CD4-positive, alpha-beta T cell treated with Interleukin-17A for 1 hour (primary cell): Measurements from ENCODE around the gene RPS10.
"Not testable (repeated sequence)": the region's sequence is repeated elsewhere in the genome, so short reads cannot be mapped to it uniquely, and the experiment has no call there.

Source experiments
- DNase-seq: peaks from one replicate; pipeline ENCODE4 v3.0.0-alpha.2; 2020

The RPS10 gene

DNA sequence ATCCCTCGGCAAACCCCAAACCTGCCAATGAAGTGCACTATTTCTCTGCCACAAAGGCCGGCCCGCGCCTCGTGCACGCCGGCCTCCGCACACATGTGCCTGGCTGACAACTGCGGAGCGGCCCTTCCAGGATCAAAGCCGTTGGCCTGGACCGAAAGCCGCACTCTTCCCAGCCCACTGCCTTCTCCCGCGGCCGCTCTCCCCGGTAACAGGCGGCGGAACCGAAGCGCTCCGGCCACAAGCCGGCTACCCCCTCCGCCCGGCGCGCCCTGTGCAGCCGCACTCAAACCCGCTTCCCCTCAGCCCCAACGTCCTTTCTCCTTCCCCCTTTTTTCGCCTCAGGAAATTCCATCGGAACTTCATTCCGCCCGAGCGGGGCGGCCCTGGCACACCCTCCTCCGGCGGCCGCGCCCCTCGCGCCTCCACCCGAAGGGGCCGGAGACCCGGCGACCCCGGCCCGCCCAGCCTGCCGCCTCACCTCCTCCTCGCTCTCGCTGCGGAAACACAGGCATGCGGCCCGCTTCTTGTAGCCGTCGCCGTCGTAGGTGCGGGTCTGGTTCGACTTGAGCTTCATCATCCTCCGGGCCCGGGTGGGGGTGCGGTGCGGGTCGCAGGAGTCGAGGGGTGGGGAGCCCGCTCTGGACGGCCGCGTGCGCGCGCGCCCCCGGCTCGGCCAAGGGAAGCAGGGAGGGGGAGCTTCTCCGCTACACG, 33.9 kb downstream of the RPS10 start:
- peak; percentile 52 for DNase-seq

- DNase-seq = no peak
These were observed 34.4 kb downstream of the RPS10 start for GRCh38 chr6:34391473-34391785.

DNA sequence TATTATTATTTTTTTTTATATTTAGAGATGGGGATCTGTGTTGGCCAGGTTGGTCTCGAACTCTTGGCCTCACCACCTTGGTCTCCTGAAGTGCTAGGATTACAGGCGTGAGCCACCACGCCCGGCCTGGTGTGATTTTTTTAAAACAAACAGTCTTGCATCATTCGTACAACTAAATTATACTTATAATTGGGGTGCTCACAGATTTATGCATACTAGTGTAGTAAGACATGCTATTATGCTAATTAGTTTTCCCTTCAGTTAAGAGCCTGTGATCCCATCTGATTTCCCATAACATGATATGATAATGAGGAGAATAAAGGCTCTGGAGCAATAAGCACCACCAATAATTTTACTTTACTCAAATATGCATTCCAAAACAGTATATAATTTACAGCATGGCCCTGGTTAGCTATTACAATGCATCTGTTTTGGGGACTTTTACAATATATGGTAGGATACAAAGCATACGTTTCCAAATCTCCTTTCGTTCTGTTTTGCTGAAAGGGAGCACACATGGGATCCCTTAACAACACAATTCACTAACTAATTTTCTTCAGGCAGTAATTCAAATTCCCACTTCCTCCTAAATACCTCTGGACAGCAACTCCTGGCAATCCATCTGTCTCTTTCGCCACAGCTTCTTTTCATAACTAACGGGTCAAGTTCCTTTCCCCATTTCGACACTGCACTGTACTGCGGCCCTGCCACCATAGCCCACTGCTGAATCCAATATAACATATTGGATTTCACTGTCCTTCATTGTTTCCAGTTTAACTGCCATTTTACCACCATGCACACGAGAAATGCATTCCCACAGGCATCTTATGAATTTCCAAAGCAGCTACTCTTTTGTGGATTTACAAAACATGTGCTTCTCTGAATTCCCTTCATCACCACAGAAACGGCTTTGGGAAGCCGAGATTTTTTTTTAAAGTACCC, 35.1 kb downstream of the RPS10 start:
- no peak for DNase-seq

- DNase-seq = no peak
These were observed 36.8 kb downstream of the RPS10 start for GRCh38 chr6:34389034-34389433.

GRCh38 chr6:34388421-34388820, 37.4 kb downstream of the RPS10 start:
- DNase-seq = no peak

- DNase-seq = no peak
These were observed 39.3 kb downstream of the RPS10 start for GRCh38 chr6:34386316-34387137.

DNA sequence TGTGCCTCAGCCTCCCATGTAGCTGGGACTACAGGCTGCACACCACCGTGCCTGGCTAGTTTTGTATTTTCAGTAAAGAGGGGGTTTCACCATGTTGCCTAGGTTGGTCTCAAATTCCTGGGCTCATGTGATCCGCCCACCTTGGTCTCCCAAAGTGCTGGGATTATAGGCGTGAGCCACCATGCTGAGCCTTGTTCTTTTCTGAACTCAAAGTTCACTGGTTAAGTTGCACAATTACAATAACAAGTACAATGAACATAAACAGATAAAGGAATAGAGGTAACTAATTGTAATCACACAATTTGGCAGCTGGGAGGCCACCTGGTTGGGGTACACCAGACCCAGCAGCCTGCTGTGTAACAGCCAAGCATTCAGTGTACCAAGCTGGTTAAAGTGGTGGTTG, 40.1 kb downstream of the RPS10 start:
- no peak for DNase-seq

- DNase-seq = no peak
These were observed 41.3 kb downstream of the RPS10 start for GRCh38 chr6:34384321-34385153.

- DNase-seq = no peak
These were observed 42.1 kb downstream of the RPS10 start for GRCh38 chr6:34383656-34384320.

DNA sequence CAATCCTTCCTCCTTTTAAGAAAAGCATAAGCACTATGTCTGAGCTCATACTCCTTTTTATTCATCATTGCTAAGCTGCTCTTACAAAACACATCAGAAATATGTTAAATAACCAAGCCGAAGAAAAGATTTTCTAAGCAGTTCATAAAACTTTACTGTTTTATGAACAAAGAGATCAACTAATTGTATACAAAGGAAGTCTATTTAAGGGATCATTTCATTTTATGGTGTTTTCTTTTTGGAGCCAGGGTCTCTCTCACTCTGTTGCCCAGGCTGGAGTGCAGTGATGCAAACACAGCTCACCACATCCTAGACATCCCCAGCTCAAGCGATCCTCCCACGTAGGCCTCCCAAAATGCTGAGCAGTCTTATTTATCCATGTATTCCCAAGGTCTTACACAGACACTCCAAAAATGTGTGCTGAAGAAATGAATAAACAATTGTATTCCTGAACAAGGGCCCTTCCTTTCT, 42.7 kb downstream of the RPS10 start:
- DNase-seq = no peak

DNA sequence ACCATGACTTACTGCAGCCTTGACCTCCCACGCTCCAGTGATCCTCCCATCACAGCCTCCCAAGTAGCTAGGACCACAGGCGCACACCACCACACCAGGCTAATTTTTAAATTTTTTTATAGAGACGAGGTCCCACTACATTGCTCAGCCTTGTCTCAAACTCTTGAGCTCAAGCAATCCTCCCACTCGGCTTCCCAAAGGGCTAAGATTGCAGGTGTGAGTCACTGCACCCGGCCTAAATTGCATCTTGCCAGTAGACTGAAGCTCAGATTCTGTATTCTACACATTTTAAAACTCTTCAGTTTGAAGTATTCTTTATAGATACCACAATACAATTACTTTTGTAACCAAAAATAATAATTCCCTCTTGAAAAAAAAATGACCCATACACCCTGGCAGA, 44.8 kb downstream of the RPS10 start:
- no peak for DNase-seq

GRCh38 chr6:34378470-34378869, 47.4 kb downstream of the RPS10 start:
- DNase-seq = no peak

GRCh38 chr6:34377984-34378383, 47.9 kb downstream of the RPS10 start:
- DNase-seq = no peak

DNA sequence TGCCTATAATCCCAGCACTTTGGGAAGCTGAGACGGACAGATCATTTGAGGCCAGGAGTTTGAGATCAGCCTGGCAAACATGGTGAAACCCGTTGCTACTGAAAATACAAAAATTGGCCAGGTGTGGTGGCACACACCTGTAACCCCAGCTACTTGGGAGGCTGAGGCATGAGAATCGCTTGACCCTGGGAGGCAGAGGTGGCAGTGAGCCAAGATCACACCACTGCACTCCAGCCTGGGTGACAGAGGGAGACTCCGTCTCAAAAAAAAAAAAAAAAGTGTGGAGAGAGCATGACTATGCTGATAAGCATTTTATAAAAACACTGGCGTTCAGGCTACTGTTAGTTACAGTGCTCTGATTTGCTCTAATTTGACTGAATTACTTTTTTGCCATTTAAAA, 48.3 kb downstream of the RPS10 start:
- not testable (repeated sequence) for DNase-seq

- DNase-seq = no peak
These were observed 50.0 kb downstream of the RPS10 start for GRCh38 chr6:34375833-34376232.

- no peak for DNase-seq
These were observed 51.4 kb downstream of the RPS10 start for GRCh38 chr6:34374508-34374907.

DNA sequence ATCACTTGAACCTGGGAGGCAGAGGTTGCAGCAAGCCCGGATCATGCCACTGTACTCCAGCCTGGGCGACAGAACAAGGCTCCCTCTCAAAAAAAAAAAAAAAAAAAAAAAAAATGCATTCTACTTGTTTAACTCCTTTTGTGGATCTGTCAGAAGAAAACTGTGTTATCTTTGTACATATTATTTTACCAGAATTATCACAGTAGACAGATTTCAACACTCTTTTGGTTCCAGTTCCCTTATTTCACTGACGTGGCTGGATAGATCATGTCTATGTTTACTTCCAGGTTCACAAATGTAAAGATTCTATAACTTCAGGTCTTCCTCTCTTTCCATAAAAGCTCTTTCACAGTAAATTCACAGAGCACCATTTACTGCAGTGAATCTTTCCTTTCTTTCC, 51.8 kb downstream of the RPS10 start:
- DNase-seq = no peak

DNA sequence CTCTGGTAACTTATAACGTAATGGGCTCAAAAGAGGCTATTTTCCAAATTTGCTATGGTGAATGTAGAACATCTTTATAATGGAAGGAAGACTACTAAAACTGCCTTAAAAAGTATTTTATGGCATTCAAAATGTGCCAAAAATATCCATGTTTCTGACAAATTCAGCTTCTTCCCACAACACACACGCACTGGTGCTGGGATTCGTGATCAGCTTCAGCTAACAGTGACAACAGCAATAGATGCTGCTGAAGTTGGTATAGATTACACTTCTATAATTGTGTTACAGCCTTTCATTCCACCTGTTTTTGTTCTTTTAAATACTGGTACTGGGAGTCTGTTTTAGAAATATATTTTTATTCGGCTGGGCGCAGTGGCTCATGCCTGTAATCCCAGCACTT, 52.4 kb downstream of the RPS10 start:
- DNase-seq = no peak

DNA sequence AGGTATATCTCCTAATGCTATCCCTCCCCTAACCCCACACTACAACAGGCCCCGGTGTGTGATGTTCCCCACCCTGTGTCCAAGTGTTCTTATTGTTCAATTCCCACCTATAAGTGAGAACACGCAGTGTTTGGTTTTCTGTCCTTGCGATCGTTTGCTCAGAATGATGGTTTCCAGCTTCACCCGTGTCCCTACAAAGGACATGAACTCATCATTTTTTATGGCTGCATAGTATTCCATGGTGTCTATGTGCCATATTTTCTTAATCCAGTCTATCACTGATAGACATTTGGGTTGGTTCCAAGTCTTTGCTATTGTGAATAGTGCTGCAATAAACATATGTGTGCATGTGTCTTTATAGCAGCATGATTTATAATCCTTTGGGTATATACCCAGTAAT, 54.0 kb downstream of the RPS10 start:
- DNase-seq = not testable (repeated sequence)

GRCh38 chr6:34370361-34370760, 55.5 kb downstream of the RPS10 start:
- no peak for DNase-seq

- DNase-seq = no peak
These were observed 56.5 kb downstream of the RPS10 start for GRCh38 chr6:34369385-34369784.
